ENCODE data around the gene MAML3. TPM values are rescaled to one million over a fixed set of nuclear protein-coding genes. Genes with fewer than 3 reads are reported as not detected.

Gene MAML3
- polyA plus RNA-seq, 3 donors = 16.4 to 16.8 (median 16.8) TPM

DNA sequence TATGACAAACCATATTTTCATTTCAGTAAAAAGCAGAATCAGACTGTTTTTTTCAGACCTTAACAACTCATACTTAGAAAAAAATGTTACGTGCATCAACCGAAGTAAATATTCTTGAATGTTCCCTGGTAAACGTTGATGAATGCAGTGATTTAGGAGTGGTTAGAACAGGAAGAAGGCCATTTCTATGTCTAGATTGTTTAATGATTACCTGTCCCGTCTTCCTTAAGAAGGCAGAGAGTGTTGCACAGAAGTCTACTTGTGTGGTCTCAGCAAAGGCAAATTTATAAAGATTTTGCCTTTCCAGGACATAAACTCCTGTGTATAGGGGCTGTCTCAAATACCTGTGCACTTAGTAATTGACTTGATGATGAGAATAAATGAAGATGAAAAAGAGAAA, 353.9 kb downstream of the MAML3 start:
- no peak for DNase-seq (ENCODE audit: low read depth in 3 of 3, low spot score in 2 of 3)

DNA sequence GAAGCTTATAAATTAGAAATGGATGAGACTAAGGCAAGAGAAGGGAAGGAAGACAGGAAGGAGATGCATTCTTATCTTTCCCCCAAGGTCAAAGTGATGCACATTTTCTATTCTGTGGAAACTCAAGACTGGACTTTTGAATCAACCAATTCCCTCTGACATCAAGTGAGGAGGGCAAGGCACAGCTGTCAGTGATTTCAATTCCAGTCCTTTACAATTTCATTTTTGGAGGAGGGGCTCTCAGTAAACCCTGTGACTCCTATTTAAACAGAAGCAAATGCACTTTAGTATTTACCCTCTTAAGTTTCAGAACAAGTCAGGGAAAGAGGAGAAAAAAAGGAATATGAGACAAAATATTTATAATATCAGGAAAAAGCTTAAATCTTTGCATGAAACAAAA, 354.4 kb downstream of the MAML3 start:
- no peak for DNase-seq (ENCODE audit: low read depth in 3 of 3, low spot score in 2 of 3)

DNA sequence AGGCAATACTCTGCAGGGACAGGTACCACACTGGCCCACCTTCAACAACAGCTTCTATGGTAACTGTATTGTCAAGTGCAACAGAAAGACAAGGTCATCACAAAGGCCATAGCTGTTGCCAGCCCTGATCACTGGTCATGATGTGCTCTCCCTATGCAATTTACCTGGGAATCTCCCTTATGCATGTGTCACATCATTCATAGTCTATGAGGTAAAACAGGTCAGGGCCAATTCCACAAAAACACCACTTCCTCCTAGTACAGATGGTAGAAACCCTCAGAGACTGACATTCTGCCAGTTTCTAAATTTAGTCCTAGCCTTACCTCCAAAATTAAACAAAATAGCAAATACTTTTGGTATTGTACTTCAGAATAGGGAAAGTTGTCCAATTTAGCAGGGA, 355.5 kb downstream of the MAML3 start:
- DNase-seq (ENCODE audit: low read depth in 3 of 3, low spot score in 2 of 3) = no peak

DNA sequence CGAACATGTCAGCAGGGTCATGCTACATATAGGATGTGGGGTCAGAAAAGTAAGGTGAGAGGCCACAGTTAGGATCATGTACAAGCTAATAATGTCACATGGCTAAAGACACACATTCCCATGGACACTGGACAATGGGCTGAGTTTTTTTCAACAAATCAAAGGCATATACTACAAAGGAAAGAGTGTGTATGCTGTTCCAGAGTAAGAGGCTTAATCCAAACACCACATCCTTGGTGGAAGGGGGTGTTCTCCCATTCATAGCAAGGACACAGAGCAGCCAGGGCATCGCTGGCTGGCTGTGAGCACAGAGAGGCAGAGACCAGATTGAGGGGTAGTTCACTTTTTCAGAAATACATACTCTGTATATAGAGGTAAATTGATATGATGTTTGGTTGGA, 356.7 kb downstream of the MAML3 start:
- no peak for DNase-seq (ENCODE audit: low read depth in 3 of 3, low spot score in 2 of 3)

DNA sequence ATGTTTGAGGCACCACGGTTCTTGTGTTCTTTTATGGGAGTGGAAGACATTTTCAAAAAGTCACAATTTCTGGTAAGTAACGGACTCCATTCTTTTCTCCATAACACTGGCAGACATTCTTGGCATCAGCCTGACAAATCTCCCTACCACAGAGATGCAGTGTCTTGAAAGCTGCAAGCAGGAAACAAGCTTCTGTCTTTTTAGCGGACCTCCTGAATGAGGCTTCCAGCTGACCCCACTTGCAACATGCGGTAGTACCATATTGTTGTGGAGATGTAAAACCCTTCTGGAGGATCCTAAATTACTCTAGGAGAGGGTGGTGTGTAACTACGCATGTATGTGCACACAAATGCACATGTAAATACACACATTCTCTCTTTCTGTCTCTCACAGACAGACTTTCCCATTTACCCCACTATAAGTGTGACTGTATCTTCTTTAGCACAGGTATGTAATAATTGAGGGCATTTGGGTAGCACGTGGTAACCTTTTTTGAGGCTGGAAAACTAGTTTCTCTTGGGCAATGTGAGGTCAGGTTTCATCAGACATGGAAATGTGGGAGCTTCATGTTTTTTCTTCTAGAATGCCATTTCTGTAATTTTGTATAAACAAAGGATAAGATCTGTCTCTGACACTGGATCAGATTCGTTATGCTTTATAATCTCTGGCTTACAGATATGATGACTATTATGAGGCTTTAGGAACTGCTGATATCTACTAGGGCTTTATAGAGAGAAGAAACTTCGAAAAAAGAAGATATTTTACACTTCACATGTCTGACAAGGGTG, 358.3 kb downstream of the MAML3 start:
- no peak for DNase-seq (ENCODE audit: low read depth in 3 of 3, low spot score in 2 of 3)

DNA sequence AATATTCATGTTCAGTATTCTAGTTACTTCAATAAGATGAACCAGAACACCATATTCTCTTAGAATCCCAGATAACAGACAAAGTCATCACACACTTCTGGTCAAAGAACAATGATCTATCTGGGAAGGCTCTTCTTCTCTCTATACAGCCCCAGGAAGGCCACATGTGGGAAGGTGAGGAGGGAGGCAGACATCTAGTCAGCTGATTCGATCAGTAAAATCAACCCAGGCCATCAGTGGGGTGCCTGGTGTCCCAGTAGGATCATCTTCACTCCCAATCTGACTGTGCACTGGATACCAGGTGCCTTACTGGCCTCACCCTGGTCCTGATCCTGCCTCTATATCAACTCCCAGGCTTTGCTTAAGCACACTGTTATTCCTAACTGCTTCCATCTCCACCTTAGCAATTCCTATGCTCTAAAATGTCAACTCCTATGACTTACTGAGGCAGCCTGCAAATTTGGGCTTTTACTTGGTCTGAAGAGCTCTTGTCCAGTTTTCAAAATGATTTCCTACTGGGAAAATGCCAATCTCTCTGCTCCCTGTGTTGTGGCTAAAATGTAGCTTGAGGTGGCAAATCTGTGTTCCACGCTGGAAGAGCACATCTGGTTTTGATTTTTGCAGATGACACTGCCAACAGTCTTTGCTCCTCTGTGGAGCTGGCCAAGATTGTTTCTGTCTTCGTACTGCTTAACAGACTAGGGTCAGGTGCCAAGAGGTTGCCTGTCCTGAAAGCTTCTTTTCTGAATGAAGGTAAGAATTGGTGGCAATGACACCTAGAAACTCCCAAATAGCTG, 359.6 kb downstream of the MAML3 start:
- no peak for DNase-seq (ENCODE audit: low read depth in 3 of 3, low spot score in 2 of 3)

DNA sequence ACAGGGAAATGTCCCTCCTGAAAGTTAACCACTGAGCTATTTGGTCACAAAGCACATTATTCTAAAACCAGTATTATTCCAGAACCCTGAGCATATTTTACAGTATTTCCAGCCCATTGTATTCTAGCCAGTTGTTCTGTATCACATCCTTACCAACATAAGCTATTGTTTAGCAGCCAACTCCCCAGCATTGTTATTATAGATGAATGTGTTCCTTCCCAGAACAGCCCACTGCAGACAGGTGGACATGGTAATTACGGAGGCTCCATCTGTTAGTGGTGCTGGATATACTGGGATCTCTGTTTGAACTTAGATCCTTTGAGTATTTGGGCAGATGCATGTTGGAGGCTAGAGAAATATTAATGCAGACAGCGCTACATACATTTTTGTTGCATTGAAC, 362.3 kb downstream of the MAML3 start:
- DNase-seq (ENCODE audit: low read depth in 3 of 3, low spot score in 2 of 3) = no peak

DNA sequence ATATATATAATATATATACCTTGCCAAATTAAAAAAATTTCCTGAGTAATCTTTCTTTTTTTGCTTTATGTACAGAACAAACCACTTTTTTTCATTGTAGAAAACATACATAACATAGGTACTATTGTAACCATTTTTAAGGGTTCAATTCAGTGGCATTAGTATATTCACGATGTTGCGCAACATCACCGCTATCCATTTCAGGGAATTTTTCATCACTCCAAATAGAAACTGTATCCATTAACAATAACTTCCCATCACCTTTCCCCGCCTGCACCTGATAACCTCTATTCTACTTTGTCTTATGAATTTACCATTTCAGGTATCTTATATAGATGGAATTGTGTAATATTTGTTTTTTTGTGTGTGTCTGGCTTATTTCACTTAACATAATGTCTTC, 363.7 kb downstream of the MAML3 start:
- no peak for DNase-seq (ENCODE audit: low read depth in 3 of 3, low spot score in 2 of 3)

DNA sequence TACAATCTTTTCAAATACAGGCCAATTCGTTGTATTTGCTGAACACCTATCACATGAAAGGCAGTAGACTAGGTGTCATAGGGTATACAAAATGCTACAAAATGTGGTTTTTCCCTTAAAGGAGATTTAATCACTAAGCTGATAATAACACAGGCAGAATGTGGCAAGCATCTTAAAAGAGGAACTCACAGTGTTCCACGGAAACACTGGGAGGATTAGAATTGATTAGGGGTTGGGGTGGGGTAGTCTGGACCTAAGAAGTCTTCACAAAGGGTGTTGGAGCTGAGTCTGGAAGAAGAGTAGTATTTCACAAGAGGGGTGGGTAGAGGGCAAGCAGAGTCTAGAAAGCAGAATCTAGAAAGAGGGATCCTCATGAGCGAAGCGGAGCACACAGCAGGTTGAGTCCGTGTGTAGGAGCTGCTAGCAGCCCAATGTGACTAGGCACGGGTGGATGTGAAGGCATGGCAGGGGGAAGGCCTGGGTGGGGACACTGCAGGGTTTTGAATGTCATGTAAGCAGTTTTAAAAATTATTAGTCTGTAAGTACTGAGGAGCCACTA, 364.8 kb downstream of the MAML3 start:
- DNase-seq (ENCODE audit: low read depth in 3 of 3, low spot score in 2 of 3) = no peak

DNA sequence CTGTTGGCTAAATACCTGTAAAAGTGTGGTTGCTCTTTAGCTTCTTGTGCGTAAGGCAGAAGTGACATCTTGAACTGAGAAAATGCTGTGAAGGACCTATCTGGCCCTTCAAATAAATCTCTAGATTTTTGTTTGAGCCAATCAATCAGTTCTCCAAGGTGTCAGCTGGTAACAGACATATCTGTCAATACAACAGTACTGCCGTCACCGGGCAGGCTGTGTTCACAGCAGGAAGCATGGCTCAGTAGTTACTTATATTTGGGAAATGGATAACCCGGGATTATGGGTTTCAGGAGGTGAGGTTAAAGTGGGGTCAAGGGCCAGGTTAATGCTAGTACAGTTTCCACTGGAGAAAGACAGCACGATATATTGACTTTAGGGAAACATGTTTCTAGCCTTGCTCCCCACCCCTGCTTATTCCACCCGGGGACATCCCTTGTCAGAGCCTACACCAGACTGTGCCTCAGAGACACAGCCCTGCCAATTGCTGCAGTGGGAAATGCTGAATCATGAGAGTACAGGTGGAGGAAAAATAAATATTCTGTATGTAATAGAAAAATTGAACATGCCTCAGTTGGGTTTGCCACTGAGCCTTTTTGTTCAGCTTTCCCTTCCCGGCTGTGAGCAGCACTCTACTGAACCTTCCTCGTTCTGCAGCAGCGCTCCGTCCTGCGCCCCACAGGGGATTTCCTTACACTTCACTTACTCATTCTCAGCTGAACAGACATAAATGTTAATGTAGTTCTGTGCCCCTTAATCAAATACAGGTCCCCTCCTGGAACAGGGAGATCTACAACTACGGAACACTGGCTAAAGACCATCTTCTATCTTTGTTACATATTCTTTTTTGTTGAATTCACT, 367.3 kb downstream of the MAML3 start:
- DNase-seq (ENCODE audit: low read depth in 3 of 3, low spot score in 2 of 3) = no peak

DNA sequence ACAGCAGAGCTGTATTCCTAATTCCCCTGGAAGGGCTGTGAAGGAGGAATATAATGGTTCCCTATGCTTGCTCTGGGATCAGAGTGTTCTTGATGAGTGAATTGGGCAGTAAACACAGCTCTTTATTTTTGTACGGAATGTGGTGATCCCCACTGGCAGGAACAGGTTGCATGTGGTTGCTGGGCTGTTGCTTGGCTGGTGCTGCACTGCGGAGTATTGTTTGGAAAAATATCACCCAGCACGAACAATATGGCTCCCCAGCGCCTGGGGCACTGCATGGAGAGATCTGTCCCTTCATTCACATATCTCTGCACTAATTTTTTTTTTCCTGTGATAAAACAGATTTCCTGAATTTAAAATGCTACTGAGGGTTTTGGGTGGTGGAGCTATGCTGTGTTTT, 368.6 kb downstream of the MAML3 start:
- no peak for DNase-seq (ENCODE audit: low read depth in 3 of 3, low spot score in 2 of 3)

DNA sequence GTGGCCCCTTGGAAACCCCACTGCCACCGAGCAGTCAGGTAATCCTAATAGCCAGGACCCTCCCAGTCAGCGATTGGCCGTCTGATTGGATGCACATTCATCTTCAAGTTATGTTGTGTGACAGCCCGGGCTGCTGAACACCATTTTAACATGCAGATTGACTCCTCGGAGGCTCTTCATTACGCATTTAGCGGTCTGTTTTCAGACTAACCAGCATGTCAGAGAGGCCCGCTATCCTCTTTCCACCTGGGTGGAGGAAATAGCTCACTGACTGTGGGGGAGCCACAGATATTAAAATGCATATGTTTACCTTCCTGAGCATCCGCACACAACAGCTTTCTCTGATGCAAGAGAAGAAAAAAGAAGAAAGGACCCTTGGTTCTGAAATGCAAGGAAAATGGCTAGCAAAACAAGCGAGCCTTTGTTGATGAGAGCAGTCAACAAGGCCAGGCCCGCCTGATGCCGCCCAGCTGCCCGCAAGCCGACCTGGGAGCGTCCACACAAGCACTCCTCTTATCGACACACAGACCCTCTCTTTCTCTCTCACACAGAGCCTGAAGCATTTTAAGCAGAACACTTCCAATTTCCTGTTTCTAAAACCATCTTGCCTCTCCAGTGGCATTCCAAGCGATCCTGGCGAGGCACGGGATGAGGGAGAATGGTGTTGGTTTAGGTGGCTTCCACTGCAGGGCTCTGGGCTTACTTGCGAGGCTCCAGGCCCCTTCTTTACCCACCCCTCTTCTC, 370.1 kb downstream of the MAML3 start:
- no peak for DNase-seq (ENCODE audit: low read depth in 3 of 3, low spot score in 2 of 3)

DNA sequence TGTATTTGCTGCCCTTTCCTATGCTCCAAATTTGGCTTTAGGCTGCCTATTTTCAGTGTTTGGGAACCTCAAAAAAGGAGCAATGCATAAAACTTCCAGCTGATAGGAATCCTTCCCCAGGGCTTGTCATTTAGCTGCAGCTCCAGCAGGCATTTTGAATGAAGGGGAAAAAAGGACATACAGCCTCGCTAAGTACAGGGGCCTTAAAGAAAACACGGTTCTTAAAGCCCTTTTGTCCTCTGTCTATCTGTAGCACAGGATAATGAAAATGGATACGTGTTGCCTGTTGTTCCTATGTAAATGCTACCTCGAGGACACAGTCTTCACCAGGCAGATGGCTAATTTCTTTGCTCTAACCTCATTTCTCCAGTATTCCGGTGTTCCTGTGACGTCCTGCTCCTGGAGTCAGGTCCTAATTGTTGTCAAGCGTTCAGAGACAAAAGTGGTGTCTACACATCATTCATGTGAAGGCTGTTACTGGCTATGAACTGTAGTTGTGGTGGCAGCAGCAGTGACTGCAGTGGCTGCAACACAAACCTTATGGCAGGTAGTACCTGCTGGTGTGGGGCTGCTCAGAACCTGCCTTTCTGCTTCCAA, 371.0 kb downstream of the MAML3 start:
- no peak for DNase-seq (ENCODE audit: low read depth in 3 of 3, low spot score in 2 of 3)

DNA sequence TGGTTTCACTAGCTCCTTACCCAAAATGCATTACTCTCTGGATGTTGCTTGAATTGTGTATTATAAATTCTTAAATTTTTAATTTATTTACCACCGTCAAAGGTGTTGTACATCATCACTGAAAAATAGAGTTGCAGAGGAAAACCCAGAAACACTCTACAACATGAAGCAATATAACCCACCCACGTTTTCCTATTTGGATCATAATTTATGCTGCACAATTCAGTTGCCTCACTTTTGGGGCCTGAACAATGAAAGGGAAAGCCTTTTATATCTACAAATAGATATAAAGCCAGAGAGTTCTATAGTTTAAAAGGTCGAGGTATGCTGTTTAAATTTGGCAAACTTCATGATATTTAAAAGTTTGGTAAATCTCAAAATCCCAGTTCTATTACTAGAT, 372.9 kb downstream of the MAML3 start:
- DNase-seq (ENCODE audit: low read depth in 3 of 3, low spot score in 2 of 3) = no peak

DNA sequence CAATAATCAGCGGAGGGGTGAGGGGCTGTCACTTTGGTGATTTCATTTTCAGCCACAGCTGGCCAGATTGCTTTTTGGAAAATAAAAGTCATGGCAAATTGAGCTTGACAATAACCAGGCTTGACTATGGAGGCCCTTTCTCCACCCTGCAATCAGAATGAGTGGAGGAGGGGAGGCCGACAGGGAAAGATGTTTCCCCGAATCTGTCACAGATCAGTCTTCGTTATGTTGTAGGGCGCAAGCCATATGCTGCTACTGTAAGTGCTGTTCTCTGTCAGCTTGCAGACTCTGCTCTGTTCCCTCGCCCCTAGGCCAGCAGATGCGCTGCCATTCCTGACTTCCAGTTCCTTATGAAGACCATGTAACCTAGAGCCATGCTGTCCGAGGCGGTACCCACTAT, 374.3 kb downstream of the MAML3 start:
- DNase-seq (ENCODE audit: low read depth in 3 of 3, low spot score in 2 of 3) = no peak

DNA sequence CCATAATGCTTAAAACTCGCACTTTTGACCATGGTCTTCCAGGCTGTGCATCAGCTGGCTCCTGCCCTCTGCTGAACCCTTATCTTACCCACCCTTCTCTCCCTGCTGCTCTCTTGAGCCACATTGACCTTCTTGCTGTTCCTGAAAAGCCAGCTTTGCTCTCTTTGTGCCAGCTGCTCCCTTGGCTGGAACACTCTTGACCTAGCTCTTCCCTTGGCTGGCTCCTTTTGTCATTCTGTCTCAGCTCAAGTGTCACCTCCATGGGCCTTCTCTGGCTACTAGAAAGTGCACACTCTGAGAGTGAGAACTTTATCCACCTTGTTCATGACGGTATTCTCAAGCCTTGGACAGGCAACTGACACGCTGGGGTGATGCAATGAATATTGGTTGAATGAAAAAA, 376.2 kb downstream of the MAML3 start:
- no peak for DNase-seq (ENCODE audit: low read depth in 3 of 3, low spot score in 2 of 3)

DNA sequence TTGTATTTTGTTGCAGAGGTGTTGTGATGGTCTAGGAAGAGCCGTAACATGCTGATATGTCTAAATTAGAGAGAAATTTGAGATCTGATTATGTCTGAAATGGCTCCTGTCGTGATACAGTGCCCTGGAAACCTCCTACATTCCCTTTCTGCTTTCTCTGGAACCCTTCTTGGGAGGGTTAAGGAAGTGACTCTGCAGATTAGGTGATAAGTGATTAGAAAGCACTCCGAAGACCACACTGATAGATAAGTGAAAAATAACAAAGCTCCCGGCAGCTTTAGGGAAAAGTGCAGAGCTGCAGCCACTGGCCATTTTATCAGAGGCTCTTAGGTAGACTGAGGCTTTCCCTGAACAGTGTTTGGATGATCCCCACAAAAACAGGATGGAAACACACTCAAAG, 377.7 kb downstream of the MAML3 start:
- no peak for DNase-seq (ENCODE audit: low read depth in 3 of 3, low spot score in 2 of 3)

DNA sequence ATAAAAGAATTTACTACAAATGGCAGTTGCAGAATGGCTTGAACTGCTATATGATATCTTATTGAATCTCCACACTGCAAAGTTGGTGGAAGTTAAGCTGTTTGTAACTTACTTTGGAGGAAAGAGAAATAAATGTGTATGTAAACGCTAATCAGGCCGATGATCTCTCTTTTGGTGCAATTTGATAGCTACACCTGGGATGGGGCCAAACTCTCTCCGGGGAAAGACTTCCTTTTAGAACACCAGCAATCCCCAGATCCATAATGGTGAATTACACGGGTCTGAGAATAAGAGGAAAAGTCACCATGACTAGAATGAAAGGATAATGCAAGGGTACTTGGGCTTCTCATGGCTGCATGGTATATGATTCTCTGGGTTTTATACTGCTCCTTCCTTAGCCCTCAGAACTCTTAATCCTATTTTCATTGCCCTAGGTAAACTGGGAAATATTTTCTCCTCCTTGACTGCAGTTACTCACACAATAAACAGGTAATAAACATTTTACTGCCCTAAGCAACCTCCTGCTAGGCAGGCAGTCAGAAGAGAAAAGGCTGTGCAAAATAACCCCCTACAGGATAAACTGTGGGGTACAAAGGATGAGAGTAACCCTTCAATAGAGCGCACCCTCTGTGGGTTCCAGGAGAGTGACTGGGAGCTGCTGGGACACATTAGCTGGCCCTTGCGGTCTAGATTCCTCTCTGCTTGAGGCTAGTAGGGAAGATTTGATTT, 379.1 kb downstream of the MAML3 start:
- DNase-seq (ENCODE audit: low read depth in 3 of 3, low spot score in 2 of 3) = no peak
